Measurements from ENCODE around the gene AIDA.

AIDA gene

DNA sequence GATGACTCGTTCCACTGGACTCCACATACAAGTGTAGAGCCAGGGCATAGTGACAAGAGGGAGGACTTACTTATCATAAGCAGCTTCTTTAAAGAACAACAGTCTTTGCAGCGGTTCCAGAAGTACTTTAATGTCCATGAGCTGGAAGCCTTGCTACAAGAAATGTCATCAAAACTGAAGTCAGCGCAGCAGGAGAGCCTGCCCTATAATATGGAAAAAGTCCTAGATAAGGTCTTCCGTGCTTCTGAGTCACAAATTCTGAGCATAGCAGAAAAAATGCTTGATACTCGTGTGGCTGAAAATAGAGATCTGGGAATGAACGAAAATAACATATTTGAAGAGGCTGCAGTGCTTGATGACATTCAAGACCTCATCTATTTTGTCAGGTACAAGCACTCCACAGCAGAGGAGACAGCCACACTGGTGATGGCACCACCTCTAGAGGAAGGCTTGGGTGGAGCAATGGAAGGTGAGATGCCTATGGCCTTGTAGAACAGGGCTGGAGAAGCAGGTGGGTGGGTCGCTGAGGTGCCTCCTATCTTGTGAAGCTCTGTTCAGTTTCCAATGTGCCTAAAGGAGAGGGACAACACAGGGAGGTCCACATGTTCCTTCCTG, 82.3 kb downstream of the AIDA start:
- intact Hi-C loops (cut with DNase I; ENCODE audit: low total_unique reads) = no loop called here
- peaks cover 29 to 89% (median 60%) of the 10 kb centered on the region in 3 donors for H3K36me3 ChIP-seq
- TF ChIP-seq, protein P1, sequence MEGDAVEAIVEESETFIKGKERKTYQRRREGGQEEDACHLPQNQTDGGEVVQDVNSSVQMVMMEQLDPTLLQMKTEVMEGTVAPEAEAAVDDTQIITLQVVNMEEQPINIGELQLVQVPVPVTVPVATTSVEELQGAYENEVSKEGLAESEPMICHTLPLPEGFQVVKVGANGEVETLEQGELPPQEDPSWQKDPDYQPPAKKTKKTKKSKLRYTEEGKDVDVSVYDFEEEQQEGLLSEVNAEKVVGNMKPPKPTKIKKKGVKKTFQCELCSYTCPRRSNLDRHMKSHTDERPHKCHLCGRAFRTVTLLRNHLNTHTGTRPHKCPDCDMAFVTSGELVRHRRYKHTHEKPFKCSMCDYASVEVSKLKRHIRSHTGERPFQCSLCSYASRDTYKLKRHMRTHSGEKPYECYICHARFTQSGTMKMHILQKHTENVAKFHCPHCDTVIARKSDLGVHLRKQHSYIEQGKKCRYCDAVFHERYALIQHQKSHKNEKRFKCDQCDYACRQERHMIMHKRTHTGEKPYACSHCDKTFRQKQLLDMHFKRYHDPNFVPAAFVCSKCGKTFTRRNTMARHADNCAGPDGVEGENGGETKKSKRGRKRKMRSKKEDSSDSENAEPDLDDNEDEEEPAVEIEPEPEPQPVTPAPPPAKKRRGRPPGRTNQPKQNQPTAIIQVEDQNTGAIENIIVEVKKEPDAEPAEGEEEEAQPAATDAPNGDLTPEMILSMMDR (IDR thresholded peaks at IDR 0.05) = no peak
- peaks cover 0 to 19% (median 0%) of the 10 kb centered on the region in 4 donors for H3K4me1 ChIP-seq
- H3K9me3 ChIP-seq = no peaks in the 10 kb centered on the region
- H3K27ac ChIP-seq = peak overlapping the region in 1 of 2 donors; percentile 34
- H3K4me3 ChIP-seq = no peak overlapping the region
- DNase-seq = no peak
- H3K27me3 ChIP-seq = no peaks in the 10 kb centered on the region

GRCh38 chr1:222627232-222627631, 85.1 kb downstream of the AIDA start:
- no peak overlapping the region for H3K4me3 ChIP-seq
- peaks cover 0 to 19% (median 0%) of the 10 kb centered on the region in 4 donors for H3K4me1 ChIP-seq
- peak overlapping the region; percentile 54 for H3K27ac ChIP-seq
- peaks cover 27 to 95% (median 69%) of the 10 kb centered on the region in 3 donors for H3K36me3 ChIP-seq
- TF ChIP-seq, protein P1 (IDR thresholded peaks at IDR 0.05) = no peak
- intact Hi-C loops (cut with DNase I; ENCODE audit: low total_unique reads) = no loop called here
- H3K27me3 ChIP-seq = no peaks in the 10 kb centered on the region
- H3K9me3 ChIP-seq = no peaks in the 10 kb centered on the region
- DNase-seq = peak; percentile 46 to 72

- no peak overlapping the region for H3K27ac ChIP-seq
- no peaks in the 10 kb centered on the region for H3K9me3 ChIP-seq
- H3K4me1 ChIP-seq = peaks cover 0 to 16% (median 2%) of the 10 kb centered on the region in 4 donors
- no peak for DNase-seq
- H3K27me3 ChIP-seq = no peaks in the 10 kb centered on the region
- intact Hi-C loops (cut with DNase I; ENCODE audit: low total_unique reads) = no loop called here
- H3K4me3 ChIP-seq = no peak overlapping the region
- TF ChIP-seq, protein P1 (IDR thresholded peaks at IDR 0.05) = no peak
- H3K36me3 ChIP-seq = peaks cover 23 to 75% (median 50%) of the 10 kb centered on the region in 3 donors
Measured at GRCh38 chr1:222624214-222624613, 88.1 kb downstream of the AIDA start.

DNA sequence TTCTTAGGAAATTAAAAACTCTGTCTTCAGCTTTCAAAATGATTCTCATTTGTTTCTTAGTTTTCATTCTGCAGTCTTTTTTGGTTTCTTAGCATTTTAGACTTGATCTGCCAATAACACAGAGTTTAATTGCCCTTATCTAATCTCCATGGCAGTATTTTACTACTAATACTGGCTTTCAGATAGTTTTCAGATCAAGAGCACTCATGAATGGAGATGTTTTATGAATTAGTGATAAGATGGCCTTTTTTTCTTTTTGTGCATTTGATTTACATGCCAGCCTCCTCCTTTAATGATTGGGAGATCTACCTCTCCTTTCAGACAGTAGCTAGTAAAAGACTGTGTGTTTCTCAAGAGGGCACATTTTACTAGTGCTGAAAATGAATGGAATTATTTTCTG, 88.8 kb downstream of the AIDA start:
- no peak overlapping the region for H3K27ac ChIP-seq
- DNase-seq = no peak
- no peaks in the 10 kb centered on the region for H3K9me3 ChIP-seq
- intact Hi-C loops (cut with DNase I; ENCODE audit: low total_unique reads) = no loop called here
- H3K27me3 ChIP-seq = no peaks in the 10 kb centered on the region
- no peak overlapping the region for H3K4me3 ChIP-seq
- H3K36me3 ChIP-seq = peaks cover 23 to 68% (median 42%) of the 10 kb centered on the region in 3 donors
- peaks cover 0 to 16% (median 2%) of the 10 kb centered on the region in 4 donors for H3K4me1 ChIP-seq
- TF ChIP-seq, protein P1 (IDR thresholded peaks at IDR 0.05) = no peak

- intact Hi-C loops (cut with DNase I; ENCODE audit: low total_unique reads) = no loop called here
Measured at GRCh38 chr1:222622765-222623164, 89.5 kb downstream of the AIDA start.

More at GRCh38 chr1:222622765-222623164, 89.5 kb downstream of the AIDA start:
- no peaks in the 10 kb centered on the region for H3K9me3 ChIP-seq
- DNase-seq = no peak
- peaks cover 0 to 16% (median 2%) of the 10 kb centered on the region in 4 donors for H3K4me1 ChIP-seq
- TF ChIP-seq, protein P1 (IDR thresholded peaks at IDR 0.05) = no peak
- no peak overlapping the region for H3K27ac ChIP-seq
- H3K36me3 ChIP-seq = peaks cover 23 to 61% (median 35%) of the 10 kb centered on the region in 3 donors
- H3K27me3 ChIP-seq = no peaks in the 10 kb centered on the region
- no peak overlapping the region for H3K4me3 ChIP-seq

Data from tibial artery (tissue), 4 donors.